ENCODE measurements around the gene ZBTB3.

Gene ZBTB3

DNA sequence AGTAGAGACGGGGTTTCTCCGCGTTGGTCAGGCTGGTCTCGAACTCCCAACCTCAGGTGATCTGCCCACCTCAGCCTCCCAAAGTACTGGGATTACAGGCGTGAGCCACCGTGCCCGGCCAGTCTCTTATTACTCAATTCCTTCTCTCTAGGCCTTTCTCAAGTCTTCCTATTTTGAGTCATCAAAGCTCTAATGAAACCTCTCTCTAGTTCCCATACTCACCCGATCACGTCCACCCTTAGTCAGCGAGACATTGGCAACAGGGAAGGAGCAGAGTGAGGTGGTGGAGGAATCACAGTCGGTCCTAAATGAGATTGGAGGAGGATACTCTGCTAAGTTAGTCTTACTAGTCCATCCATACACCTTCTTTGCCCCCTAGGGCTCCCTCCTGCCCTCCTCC lies 51.7 kb downstream of the ZBTB3 start:
- H3K27me3 ChIP-seq: no peaks in the 10 kb centered on the region
- TF ChIP-seq, protein P1, sequence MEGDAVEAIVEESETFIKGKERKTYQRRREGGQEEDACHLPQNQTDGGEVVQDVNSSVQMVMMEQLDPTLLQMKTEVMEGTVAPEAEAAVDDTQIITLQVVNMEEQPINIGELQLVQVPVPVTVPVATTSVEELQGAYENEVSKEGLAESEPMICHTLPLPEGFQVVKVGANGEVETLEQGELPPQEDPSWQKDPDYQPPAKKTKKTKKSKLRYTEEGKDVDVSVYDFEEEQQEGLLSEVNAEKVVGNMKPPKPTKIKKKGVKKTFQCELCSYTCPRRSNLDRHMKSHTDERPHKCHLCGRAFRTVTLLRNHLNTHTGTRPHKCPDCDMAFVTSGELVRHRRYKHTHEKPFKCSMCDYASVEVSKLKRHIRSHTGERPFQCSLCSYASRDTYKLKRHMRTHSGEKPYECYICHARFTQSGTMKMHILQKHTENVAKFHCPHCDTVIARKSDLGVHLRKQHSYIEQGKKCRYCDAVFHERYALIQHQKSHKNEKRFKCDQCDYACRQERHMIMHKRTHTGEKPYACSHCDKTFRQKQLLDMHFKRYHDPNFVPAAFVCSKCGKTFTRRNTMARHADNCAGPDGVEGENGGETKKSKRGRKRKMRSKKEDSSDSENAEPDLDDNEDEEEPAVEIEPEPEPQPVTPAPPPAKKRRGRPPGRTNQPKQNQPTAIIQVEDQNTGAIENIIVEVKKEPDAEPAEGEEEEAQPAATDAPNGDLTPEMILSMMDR (IDR thresholded peaks at IDR 0.05): no peak
- H3K27ac ChIP-seq: peak overlapping the region; percentile 45
- no peaks in the 10 kb centered on the region for H3K36me3 ChIP-seq
- H3K4me3 ChIP-seq (ENCODE audit: low read depth in 1 of 2, low read length in 1 of 2): no peak overlapping the region
- H3K4me1 ChIP-seq (ENCODE audit: control insufficient read depth in 1 of 2, insufficient read depth in 1 of 2, low read depth in 1 of 2, low read length in 1 of 2): peaks cover 35 to 49% of the 10 kb centered on the region in 2 experiments
- no peaks in the 10 kb centered on the region for H3K9me3 ChIP-seq

Data from neutrophil (primary cell).